HL-60/S4 treated with phorbol 12-myristate 13-acetate at 8.2 ng/mL for 4 days and 3 days (cell line): ENCODE measurements around the gene MAP3K10.
"Not testable (repeated sequence)": the region's sequence is repeated elsewhere in the genome, so short reads cannot be mapped to it uniquely, and the experiment has no call there.

Experiments used
- in situ Hi-C: fragments of 300-500 bp; cut with MboI; formaldehyde crosslinking; loops from 2 replicates; pipeline ENCODE4 v1.15.0; 2022; ENCODE audit warnings: low sequenced_read_pairs

Gene MAP3K10

GRCh38 chr19:40190891-40191835, at the start of gene MAP3K10:
Gene MAP3K10 (plus strand): TSS chr19:40191426. CDS start chr19:40192032, 606 bp downstream.
- in situ Hi-C loops = no loop called here

- in situ Hi-C loops = loop anchor here (10.0 kb wide), 1 partner anchor 83 kb away; the partner anchor contains the start of gene CCNP
Measured at GRCh38 chr19:40141551-40141950, 49.7 kb upstream of the MAP3K10 start.

- in situ Hi-C loops = loop anchor here (10.0 kb wide), 1 partner anchor 81 kb away; the partner anchor contains the start of gene CCNP
Measured at GRCh38 chr19:40143612-40144011, 47.6 kb upstream of the MAP3K10 start.

- in situ Hi-C loops = loop anchor here (10.0 kb wide), 1 partner anchor 81 kb away; the partner anchor contains the start of gene CCNP
Measured at GRCh38 chr19:40144151-40144550, 47.1 kb upstream of the MAP3K10 start.

GRCh38 chr19:40144947-40145748, 46.1 kb upstream of the MAP3K10 start:
- in situ Hi-C loops = loop anchor here (10.0 kb wide), 1 partner anchor 80 kb away; the partner anchor contains the start of gene CCNP

GRCh38 chr19:40145749-40146029, 45.5 kb upstream of the MAP3K10 start:
- in situ Hi-C loops = loop anchor here (10.0 kb wide), 1 partner anchor 79 kb away; the partner anchor contains the start of gene CCNP

GRCh38 chr19:40147338-40147692, 43.9 kb upstream of the MAP3K10 start:
- in situ Hi-C loops = loop anchor here (10.0 kb wide), 1 partner anchor 77 kb away; the partner anchor contains the start of gene CCNP

- in situ Hi-C loops = loop anchor here (10.0 kb wide), 1 partner anchor 77 kb away; the partner anchor contains the start of gene CCNP
Measured at GRCh38 chr19:40147693-40148347, 43.4 kb upstream of the MAP3K10 start.

GRCh38 chr19:40149501-40149900, 41.7 kb upstream of the MAP3K10 start:
- in situ Hi-C loops = loop anchor here (10.0 kb wide), 1 partner anchor 75 kb away; the partner anchor contains the start of gene CCNP

GRCh38 chr19:40150170-40150569, 41.1 kb upstream of the MAP3K10 start:
- in situ Hi-C loops = no loop called here

- in situ Hi-C loops = no loop called here
Measured at GRCh38 chr19:40154121-40154680, 37.0 kb upstream of the MAP3K10 start.

- in situ Hi-C loops = no loop called here
Measured at GRCh38 chr19:40155749-40156265, 35.4 kb upstream of the MAP3K10 start.

GRCh38 chr19:40157059-40157458, 34.2 kb upstream of the MAP3K10 start:
- in situ Hi-C loops = no loop called here

GRCh38 chr19:40159744-40160143, 31.5 kb upstream of the MAP3K10 start:
- in situ Hi-C loops = no loop called here

- in situ Hi-C loops = no loop called here
Measured at GRCh38 chr19:40162104-40162503, 29.1 kb upstream of the MAP3K10 start.

- in situ Hi-C loops = no loop called here
Measured at GRCh38 chr19:40163541-40164129, 27.6 kb upstream of the MAP3K10 start.

GRCh38 chr19:40165362-40165937, 25.8 kb upstream of the MAP3K10 start:
- in situ Hi-C loops = no loop called here

- in situ Hi-C loops = not testable (repeated sequence)
Measured at GRCh38 chr19:40169482-40170302, 21.5 kb upstream of the MAP3K10 start.
